Erythroblast (primary cell): ENCODE results near the gene NOTCH2.

ENCODE experiments used
- GATA1 ChIP-seq: IDR thresholded peaks from 2 replicates; pipeline ENCODE4 v1.6.1; 2011; ENCODE audit warnings: low read depth, mild to moderate bottlenecking, control low read depth, low read length, moderate library complexity
- POLR2A ChIP-seq: IDR thresholded peaks from 2 replicates; pipeline ENCODE4 v1.6.1; 2011; ENCODE audit warnings: mild to moderate bottlenecking, low read length

DNA sequence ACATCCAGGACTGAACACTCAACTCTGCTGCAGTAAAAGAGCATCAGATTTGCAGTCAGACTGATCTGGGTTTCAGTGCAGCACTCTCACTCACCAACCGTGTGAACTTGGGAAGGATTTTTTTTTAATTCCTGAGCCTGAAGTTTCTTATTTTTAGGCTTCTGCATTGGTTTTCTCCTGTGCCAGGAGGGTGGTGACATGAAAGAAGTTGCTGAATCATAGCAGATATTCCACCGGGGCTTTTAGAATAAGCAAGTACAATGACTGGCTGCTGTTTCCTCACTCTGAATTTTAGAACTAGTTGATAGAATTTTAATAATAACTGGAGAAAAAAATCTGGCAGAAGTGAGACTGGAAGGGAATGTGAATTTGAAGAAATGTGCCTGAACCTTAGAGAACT is 184.8 kb downstream of the NOTCH2 start:
- TF ChIP-seq POLR2A: no peak
- TF ChIP-seq GATA1: no peak
